NK-92 (cell line): ENCODE data around the gene WWC1.
"Not testable (repeated sequence)": the region's sequence is repeated elsewhere in the genome, so short reads cannot be mapped to it uniquely, and the experiment has no call there.

Source experiments
- DNase-seq: peaks from one replicate; lab custom pipeline; 2025; ENCODE audit not compliant: unreplicated experiment; lab: John Stamatoyannopoulos, UW

Gene WWC1

DNA sequence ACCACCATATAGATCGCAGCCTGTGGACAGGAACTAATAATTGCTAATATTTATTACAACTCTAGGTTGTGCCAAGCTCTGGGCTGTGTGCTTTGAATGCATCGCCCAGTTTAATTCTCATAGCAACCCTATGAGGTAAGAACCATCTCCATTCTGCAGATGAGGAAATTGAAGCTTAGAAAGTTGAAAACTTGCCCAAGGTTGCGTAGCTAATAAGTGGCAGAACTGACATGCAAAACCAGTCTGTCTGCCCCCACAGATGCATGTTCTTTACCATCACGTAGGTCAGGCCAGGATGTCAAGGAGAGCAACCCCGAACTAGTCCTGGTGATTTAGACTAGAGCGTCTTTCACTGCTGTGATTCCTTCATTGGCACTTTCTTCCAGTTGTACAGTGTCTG is 15.6 kb downstream of the WWC1 start:
- no peak for DNase-seq

DNA sequence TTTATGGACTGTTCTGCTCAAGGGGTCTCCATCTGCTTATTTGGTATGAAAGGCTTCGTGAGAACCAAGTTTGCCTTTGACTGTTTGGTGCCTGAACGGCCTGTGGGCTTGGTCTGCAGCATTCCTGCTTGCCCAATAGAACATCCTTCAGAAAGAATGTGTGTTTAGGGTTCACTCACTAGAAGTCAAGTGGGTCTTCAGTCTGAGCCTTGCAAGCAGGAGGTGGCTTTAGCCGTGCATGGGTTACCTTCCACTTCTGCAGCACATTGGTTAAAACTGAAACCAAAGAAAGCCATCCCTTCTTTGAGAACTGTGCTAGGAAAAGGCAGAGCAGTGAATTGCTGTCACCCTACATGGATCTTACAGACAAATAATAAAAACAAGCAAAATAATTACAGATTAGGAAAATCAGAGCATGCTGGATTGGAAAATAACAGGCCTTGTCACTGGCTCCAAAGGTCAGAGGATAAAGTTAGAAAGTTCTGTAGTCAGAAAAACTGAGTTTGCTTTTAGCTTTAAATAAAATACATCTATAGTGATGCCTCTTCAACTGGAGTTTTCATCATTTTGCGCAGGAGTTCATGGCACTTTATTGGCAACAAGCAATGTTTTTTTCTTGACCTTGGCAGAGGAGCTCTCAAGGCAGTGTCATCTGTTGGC is 16.6 kb downstream of the WWC1 start:
- no peak for DNase-seq

DNA sequence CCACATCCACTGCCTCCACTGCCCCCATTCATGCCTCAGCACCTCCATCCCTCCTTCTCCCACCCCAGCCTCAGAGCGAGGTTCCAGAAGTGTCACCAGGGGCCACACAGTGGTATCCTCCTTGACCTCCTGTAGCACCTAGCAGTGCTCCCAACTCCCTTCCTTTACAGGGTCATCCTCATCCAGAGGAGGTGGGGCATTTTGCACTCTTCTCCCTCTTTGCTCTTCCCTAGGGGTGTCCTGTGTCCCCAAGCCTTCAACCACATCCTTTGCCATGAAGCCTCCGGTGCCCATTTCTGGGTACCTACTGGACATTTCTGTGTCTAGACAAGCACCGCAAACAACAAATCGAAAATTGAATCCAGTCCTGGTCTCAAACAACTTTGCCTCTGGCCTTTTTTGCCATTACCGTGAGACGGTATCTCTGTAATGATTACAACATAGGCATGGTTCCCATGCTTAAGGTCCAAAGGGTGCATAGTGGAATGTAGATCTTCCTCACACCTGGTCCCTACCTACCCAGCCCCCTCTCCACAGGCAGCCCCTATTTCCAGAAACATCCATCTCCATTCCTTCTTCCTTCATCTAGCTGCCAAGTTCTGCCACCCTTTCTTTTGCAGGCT is 17.6 kb downstream of the WWC1 start:
- no peak for DNase-seq

DNA sequence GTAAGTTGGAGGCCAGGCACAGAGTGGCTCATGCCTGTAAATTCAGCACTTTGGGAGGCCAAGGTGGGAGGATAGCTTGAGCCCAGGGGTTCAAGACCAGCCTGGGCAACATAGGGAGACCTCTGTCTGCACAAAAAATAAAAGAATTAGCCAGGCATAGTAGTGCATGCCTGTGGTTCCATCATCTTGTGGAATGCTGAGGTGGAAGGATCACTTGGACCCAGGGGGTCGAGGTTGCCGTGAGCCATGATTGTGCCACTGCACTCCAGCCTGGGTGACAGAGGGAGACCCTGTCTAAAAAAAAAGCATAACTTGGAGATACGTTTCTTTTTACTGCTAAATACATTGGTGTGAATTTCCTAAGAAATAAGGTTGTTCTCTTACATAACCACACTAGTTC is 19.1 kb downstream of the WWC1 start:
- DNase-seq = not testable (repeated sequence)

DNA sequence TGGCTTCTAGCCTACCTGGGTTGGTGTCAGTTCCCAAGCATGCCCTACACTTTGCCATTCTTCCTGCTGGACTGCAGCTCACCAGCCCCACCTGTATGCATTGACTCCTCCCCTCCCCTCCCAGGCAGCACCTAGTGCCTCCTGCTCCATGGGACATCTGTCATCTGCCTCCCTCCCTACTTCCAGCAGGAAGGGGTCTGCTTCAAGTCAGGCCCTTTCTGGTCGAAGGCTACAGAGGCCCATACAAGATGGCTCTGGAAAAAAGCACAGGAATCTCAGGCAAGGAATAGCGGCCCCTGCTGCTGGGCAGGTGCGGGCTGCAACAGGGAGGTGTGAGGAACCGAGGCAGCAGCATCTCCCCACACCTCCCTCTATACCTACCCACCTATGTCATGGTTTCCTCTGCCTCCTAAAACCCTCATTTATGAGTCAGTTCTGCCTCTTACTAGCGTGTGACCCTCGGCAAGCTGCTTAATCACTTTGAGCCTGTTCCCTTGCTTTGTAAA is 19.7 kb downstream of the WWC1 start:
- no peak for DNase-seq

DNA sequence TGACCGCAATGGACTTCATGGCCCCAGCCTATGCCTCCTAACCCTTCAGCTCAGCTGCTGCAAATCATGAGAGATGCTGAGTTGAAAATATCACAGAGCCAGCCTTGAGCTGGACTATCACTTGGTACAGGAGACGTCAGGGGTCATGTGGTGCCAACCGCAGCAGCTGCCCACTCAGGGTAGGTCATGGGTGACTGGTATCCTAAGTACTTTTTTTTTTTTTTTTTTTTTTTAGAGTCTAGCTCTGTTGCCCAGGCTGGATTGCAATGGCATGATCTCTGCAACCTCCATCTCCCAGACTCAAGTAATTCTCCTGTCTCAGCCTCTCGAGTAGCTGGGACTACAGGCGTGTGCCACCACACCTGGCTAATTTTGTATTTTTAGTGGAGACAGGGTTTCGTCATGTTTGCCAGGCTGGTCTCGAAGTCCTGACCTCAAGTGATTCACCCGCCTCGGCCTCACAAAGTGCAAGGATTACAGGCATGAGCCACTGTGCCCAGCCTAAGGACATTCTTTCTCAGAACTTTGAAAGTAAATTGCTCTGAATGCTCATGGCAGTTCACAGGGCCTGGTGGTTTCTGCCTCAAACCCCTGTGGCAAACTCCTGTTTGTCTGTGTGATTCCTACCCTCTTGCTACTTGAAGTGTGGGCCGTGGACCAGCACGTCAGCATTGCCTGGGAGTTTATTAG is 21.3 kb downstream of the WWC1 start:
- DNase-seq = no peak

DNA sequence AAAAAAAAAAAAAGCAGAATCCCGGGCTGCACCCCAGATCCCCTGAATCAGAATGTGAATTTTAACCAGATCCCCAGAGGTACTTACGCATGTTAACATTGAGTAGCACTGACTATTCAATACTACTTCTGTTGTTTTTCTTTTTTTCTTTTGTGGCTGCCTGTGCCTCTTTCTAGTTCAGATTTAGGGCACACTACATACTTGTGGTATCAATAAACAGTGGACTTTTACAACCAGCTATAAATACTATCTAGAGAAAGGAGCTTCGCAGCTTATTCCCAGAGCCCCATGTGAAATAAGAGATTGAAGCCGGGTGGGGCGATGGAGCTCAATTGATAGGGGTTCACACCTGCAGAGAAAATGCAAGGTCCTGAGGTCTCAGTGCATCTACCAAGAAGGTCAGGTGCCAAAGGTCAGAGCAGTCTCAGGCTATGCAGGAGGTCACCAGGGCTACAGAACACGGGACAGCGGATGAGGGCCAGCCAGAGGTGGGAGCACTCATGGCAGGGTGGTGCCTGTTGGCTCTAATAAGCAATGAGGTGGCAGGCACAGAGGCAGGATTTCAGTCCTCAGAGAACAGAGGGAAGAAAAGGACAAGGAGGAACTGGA is 22.3 kb downstream of the WWC1 start:
- no peak for DNase-seq

DNA sequence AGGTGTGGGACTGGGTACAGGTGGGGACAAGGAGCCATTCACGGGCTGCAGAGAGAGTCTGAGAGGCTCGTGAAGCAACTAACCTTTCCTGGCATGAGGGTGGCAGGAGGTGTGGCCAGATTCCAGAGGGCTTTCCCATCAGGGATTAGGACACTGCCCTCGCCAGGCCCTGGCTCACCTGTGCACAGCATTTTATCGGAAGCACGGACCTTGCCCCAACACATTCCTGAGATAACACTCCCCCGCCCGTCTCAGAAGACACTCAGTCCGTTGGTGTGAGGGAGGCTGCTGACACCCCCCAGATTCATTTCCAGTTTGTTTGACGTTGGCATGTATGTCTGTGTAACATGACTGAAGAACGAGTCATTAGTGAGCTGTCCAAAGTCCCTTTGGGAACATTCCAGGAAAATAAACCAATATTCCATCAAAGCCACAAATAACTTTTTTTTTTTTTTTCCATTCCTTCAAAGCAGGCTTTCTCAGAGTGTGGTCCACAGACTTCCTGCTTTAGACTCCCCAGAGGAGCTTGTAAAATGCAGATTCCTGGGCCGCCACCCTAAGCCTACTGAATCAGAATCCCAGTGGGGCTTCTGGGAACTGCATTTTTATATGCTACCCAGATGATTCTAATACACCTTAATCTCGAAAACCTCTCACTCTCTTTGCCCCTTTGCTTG is 23.4 kb downstream of the WWC1 start:
- DNase-seq = no peak

DNA sequence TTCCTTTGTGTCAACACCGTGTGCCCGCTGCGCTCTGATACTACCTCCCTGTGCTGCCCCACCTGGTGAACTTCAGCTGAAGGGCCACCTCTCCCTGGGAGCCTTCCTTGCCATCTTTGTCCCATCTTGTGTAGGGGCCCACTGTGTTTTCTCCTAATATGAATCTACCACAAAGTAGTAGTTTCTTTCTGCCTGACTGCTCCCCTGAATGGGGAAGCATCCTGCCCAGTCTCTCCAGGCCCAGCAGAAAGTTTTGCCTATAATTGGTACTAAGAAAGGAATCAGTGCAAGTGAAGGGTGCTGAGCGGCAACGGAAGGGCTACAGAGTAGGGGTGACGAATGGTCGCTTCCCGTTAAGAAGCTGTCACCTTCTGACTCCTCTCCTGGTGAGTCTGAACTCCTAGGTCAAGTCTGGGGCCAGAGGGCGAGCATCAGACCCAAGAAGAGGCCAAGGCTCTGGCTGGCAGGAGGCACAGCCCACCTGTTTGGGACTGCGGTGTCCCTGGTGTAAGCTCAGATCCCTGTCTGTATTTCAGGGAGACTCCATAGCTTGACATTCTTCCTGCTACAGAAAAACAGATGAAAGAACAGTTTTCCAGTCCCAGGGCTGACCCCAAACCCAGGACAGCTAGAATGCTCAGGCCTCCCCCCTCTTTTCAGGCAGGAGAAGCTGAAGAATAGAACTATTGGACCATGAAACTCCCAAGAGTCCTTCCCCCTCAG is 24.1 kb downstream of the WWC1 start:
- DNase-seq = no peak

DNA sequence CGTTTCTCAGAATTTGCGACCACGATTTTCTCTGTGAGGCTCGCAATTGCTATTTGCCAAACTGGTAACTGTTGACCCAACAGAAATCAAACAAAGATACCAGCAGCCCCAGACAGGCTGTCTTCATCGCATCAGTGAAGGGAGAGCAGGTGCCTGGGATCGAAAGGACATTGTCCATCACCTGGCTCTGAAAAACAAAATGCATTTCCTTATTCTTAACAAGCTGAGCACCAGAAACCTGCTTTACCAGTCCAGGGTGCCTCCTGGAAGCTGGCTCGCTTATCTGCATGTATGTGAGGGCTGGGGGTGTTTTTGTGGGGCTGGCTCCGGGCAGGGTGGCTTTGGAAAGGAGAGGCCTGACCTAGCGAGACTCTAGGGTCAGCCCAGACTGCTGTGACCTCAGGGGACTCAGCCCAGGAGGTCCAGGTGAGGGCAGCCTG is 24.7 kb downstream of the WWC1 start:
- no peak for DNase-seq

DNA sequence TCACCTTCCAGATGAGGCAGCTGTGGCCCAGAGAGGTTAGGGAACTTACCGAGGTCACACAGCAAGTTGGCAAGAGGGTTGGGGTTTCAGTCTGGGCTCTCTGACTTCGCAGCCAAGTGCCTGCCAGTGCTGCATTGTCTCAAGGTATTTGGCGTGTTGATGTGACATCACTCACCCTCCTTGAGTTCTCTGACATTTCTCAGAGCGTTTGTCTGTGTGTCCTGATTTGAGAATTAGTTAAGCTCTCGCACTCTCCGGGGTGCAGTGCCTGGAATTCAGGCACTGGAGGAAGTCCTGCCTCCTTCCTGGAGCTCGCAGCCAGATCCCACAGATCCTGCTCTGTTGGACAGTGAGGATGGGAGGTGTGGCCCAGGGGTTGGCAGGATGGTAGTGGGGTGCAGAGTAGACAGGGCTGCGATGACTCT is 25.7 kb downstream of the WWC1 start:
- no peak for DNase-seq

DNA sequence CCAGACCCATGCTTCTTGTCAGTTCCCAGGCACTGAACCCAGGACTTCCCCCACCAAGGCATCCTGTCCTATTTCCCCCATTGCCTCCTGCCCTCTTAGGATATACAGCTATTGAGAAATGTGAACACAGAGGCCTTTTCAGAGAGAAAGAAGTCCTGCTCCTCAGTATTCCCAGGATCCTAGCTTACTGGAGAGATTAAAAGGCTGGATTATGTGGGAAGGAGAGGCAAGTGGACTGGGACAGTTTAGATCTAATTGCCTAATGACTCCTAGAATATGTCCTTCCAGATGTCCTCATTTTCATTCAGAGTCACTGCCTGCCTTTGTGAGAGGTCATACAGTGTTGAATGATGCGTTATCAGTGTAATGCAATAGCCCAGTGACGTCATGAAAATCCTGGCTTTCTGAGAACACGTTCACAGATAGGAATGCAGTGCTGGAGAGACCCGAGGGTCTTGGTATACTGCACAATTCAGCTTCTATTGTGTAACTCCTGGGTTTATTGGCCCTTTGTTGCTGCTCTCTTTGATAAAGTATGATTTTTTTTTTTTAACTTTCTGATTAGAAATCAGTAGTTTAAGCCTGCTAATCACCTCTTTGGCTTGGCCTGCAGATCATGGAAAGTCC is 26.2 kb downstream of the WWC1 start:
- no peak for DNase-seq

DNA sequence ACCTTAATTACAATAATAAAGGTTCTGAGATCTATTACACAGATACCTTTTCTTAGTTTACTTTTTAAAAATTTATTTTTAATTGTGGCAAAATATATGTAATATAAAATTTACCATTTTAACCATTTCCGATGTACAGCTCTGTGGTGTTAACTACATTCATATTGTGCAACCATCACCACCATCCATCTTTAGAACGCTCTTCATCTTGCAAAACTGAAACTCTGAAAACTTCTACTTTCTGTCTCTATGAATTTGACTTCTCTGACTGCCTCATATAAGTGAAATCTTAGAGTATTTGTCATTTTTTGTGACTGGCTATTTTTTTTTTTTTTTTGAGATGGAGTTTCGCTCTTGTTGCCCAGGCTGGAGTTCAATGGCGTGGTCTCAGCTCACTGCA is 26.8 kb downstream of the WWC1 start:
- DNase-seq = no peak

DNA sequence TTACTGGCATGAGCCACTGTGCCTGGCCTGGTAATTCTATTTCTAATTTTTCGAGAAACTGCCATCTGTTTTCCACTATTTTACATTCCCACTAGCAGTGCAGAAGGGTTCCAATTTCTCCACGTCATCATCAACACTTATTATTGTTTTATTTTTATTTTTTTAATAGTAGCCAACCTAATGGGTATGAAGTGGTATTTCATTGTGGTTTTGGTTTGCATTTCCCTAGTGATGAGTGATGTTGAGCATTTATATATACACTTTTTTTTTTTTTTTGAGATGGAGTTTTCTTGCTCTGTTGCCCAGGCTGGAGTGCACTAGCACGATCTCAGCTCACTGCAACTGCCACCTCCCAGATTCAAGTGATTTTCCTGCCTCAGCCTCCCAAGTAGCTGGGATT is 28.3 kb downstream of the WWC1 start:
- no peak for DNase-seq

DNA sequence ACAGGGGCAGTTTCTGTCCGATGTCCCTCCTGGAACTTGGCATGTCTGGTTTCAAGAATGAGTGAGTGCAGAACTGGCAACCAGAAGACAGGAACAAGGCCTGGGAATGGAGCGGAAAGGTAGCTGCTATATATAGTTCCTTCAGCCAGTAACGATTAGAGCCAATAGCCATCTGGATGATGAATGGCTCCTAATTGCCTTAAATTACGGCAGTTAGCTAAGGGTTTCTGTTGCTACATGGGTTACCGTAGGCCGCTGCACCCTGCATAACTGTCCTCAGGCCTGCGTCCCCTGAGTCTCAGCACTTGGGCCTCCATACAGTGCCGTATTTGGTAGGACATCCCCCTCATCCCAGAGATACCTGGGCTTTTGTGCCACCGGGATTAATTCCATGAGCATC is 29.4 kb downstream of the WWC1 start:
- no peak for DNase-seq

DNA sequence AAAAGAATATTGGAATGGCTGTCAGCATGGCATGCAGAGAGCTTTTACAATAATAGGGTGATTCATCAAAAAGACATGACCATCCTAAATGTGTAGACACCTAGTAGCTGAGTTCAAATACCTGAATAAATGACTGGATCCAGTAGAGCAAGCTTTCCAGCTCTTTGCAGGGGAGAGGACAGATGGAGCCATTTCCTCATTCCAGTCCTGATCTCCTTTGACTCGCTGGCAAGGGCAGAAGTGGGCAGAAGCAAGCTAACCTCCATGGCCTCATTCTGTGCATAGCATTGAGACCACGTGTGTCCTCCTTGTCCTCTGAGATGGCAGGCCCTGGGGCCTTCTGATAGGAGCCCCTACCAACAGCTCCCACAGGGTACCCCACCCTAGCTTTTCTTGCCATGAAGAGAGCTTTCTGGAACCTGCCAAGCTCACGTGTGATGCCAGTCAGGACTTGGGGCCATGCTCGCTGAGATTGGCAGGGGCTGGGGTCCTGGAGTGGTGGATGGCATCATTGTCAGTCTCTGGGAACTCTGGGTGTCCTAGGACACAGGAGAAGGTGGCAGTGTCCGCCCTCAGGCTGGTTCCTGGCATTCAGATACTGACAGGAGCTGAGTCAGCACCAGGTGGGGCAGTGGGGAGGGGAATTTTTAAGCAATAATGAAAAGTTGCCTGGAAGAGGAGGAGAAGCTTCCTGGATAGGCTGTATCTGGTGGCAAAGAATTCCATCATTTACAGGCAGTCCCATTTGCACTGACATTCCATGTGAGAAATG is 33.6 kb downstream of the WWC1 start:
- DNase-seq = no peak

DNA sequence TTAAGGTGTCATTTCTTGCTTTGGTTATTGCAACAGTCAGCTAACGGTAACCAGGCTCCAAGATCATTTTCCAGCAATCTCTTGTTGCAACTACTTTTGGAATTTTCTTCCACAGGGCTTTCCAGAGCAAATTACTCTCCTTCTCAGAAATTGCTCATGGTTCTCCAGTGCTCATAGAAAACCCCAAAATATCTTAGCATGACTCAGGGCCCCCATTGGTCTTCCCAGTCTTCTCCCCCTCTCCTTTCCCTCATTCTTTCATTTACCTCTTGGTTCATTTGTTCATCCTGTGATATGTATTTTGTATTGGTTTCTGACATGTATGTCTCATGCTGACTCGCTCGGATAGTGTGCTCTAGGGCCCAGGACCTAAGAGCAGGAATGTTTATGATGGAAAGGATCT is 35.6 kb downstream of the WWC1 start:
- DNase-seq = no peak

DNA sequence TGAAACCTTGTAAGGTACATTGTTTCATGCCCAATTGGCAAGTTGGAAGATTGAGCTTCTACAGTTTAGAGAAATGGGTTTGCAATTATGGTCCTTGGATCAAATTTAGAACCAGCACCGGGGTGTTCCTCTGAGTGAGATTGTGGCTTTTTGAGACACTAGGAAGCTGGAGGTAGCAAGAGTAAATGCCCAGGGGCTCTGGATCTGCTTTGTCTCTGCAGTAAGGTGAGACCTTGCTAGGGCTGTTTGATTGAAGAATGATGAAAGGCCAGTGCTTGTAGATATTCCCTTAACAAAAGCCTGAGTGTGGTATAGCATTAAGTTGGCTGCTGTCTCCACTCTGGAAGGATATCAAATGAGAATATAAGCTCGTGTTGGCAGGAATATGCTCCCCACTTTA is 36.0 kb downstream of the WWC1 start:
- DNase-seq = no peak

DNA sequence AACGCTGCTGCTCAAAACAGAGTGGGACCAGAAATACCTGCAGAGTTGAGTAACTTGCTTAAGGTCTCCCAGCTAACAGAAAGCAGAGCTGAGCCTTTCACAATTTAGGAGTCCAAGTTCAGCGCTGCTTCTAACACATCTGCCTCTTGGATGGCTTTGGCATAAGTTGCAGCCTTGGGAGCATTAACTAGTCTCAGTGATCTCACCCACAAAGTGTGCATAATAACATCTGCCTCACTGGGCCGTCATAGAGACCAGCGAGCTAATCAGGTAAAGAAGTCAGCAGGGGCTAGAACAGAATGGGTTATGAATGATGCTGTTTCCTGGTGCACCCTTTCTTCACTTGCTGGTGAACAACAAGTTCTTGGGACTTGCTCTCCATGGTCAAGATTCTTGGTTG is 36.5 kb downstream of the WWC1 start:
- DNase-seq = no peak
